ENCODE measurements around the gene AAMDC.

The AAMDC gene

GRCh38 chr11:77778549-77778948, 42.4 kb upstream of the AAMDC start:
- ATAC-seq (ENCODE audit: low read depth) (no peak), DNase-seq (ENCODE audit: low spot score) (no peak)
- Histone ChIP-seq H3K9me3 (ENCODE audit: severe bottlenecking) (no peaks in the 10 kb centered on the region), H3K36me3 (ENCODE audit: low read depth) (no peaks in the 10 kb centered on the region), H3K27ac (ENCODE audit: poor library complexity, severe bottlenecking) (no peak overlapping the region), H3K27me3 (ENCODE audit: insufficient read depth, poor library complexity, severe bottlenecking) (no peaks in the 10 kb centered on the region), H3K4me3 (ENCODE audit: severe bottlenecking) (no peak overlapping the region), H3K4me1 (ENCODE audit: insufficient read depth, poor library complexity, severe bottlenecking) (no peaks in the 10 kb centered on the region)
- TF ChIP-seq CTCF (IDR thresholded peaks at IDR 0.05; ENCODE audit: poor library complexity, severe bottlenecking) = no peak

GRCh38 chr11:77779935-77780334, 41.0 kb upstream of the AAMDC start:
- Histone ChIP-seq H3K4me3 (ENCODE audit: severe bottlenecking) (no peak overlapping the region), H3K4me1 (ENCODE audit: insufficient read depth, poor library complexity, severe bottlenecking) (no peaks in the 10 kb centered on the region), H3K27me3 (ENCODE audit: insufficient read depth, poor library complexity, severe bottlenecking) (no peaks in the 10 kb centered on the region), H3K9me3 (ENCODE audit: severe bottlenecking) (no peaks in the 10 kb centered on the region), H3K27ac (ENCODE audit: poor library complexity, severe bottlenecking) (no peak overlapping the region), H3K36me3 (ENCODE audit: low read depth) (no peaks in the 10 kb centered on the region)
- DNase-seq (ENCODE audit: low spot score) (no peak), ATAC-seq (ENCODE audit: low read depth) (peak; percentile 61; the same call in 1 of the 3 replicates)
- no peak for TF ChIP-seq CTCF (IDR thresholded peaks at IDR 0.05; ENCODE audit: poor library complexity, severe bottlenecking)

GRCh38 chr11:77783025-77783424, 37.9 kb upstream of the AAMDC start:
- Histone ChIP-seq H3K4me1 (ENCODE audit: insufficient read depth, poor library complexity, severe bottlenecking) (peaks cover 7% of the 10 kb centered on the region), H3K27me3 (ENCODE audit: insufficient read depth, poor library complexity, severe bottlenecking) (no peaks in the 10 kb centered on the region), H3K27ac (ENCODE audit: poor library complexity, severe bottlenecking) (no peak overlapping the region), H3K4me3 (ENCODE audit: severe bottlenecking) (no peak overlapping the region), H3K9me3 (ENCODE audit: severe bottlenecking) (no peaks in the 10 kb centered on the region), H3K36me3 (ENCODE audit: low read depth) (no peaks in the 10 kb centered on the region)
- DNase-seq (ENCODE audit: low spot score) (no peak), ATAC-seq (ENCODE audit: low read depth) (no peak)
- TF ChIP-seq CTCF (IDR thresholded peaks at IDR 0.05; ENCODE audit: poor library complexity, severe bottlenecking) = no peak

- Histone ChIP-seq H3K4me1 (ENCODE audit: insufficient read depth, poor library complexity, severe bottlenecking) (peaks cover 7% of the 10 kb centered on the region), H3K27ac (ENCODE audit: poor library complexity, severe bottlenecking) (no peak overlapping the region), H3K4me3 (ENCODE audit: severe bottlenecking) (no peak overlapping the region), H3K36me3 (ENCODE audit: low read depth) (no peaks in the 10 kb centered on the region), H3K9me3 (ENCODE audit: severe bottlenecking) (no peaks in the 10 kb centered on the region), H3K27me3 (ENCODE audit: insufficient read depth, poor library complexity, severe bottlenecking) (no peaks in the 10 kb centered on the region)
- no peak for TF ChIP-seq CTCF (IDR thresholded peaks at IDR 0.05; ENCODE audit: poor library complexity, severe bottlenecking)
- ATAC-seq (ENCODE audit: low read depth) (no peak), DNase-seq (ENCODE audit: low spot score) (no peak)
These were observed 36.4 kb upstream of the AAMDC start for GRCh38 chr11:77784572-77784971.

- no peak for TF ChIP-seq CTCF (IDR thresholded peaks at IDR 0.05; ENCODE audit: poor library complexity, severe bottlenecking)
- peaks cover 7% of the 10 kb centered on the region for H3K4me1 ChIP-seq (ENCODE audit: insufficient read depth, poor library complexity, severe bottlenecking)
These were observed 31.7 kb upstream of the AAMDC start for GRCh38 chr11:77789061-77789730.

More at GRCh38 chr11:77789061-77789730, 31.7 kb upstream of the AAMDC start:
- H3K4me3 ChIP-seq (ENCODE audit: severe bottlenecking) = no peak overlapping the region
- DNase-seq (ENCODE audit: low spot score) = no peak
- H3K9me3 ChIP-seq (ENCODE audit: severe bottlenecking) = peaks cover 3% of the 10 kb centered on the region
- peak overlapping the region; percentile 21 for H3K27ac ChIP-seq (ENCODE audit: poor library complexity, severe bottlenecking)
- H3K36me3 ChIP-seq (ENCODE audit: low read depth) = no peaks in the 10 kb centered on the region
- ATAC-seq (ENCODE audit: low read depth) = 0 out of 3 replicates have a peak, but pooled peaks have one; percentile 22
- no peaks in the 10 kb centered on the region for H3K27me3 ChIP-seq (ENCODE audit: insufficient read depth, poor library complexity, severe bottlenecking)

Measured in RWPE2 (cell line).